Astrocyte (in vitro differentiated cells and primary cell): Measurements from ENCODE around the gene ST6GALNAC3. TPM values are rescaled to one million over a fixed set of nuclear protein-coding genes. Genes with fewer than 3 reads are reported as not detected.

Experiments
- DNase-seq: peaks from one replicate; pipeline ENCODE4 v3.0.0-alpha.2; 2010; ENCODE audit warnings: low read depth
- FAIRE-seq: peaks from 2 replicates; lab custom pipeline; 2011; peaks lifted over from hg19 to GRCh38; lab: Jason Lieb, UNC
- H2AFZ ChIP-seq: 2 replicates; pipeline ENCODE4 v1.6.0; 2012; ENCODE audit warnings: low read depth, low read length, inconsistent platforms
- H3K27ac ChIP-seq: 2 replicates; pipeline ENCODE4 v1.5.1; 2011; ENCODE audit warnings: low read depth, low read length, inconsistent platforms
- H3K27me3 ChIP-seq: 2 replicates; pipeline ENCODE4 v1.6.0; 2011; ENCODE audit warnings: low read length, inconsistent platforms; ENCODE audit not compliant: insufficient read depth
- H3K36me3 ChIP-seq: 2 replicates; pipeline ENCODE4 v1.5.1; 2011; ENCODE audit warnings: low read length, inconsistent platforms; ENCODE audit not compliant: insufficient read depth
- H3K4me1 ChIP-seq: 2 replicates; pipeline ENCODE4 v1.5.1; 2011; ENCODE audit warnings: low read length, inconsistent platforms; ENCODE audit not compliant: insufficient read depth
- H3K4me2 ChIP-seq: 2 replicates; pipeline ENCODE4 v1.6.0; 2012; ENCODE audit warnings: low read length, inconsistent platforms
- H3K4me3 ChIP-seq: 2 replicates; pipeline ENCODE4 v1.5.1; 2011; ENCODE audit warnings: low read depth, mild to moderate bottlenecking, low read length, inconsistent platforms; ENCODE audit not compliant: insufficient read depth
- H3K79me2 ChIP-seq: 2 replicates; pipeline ENCODE4 v1.6.0; 2012; ENCODE audit warnings: mild to moderate bottlenecking, low read length, inconsistent platforms; ENCODE audit not compliant: insufficient read depth
- H3K9ac ChIP-seq: 2 replicates; pipeline ENCODE4 v1.6.0; 2012; ENCODE audit warnings: mild to moderate bottlenecking, low read length, inconsistent platforms
- H3K9me3 ChIP-seq: 2 replicates; pipeline ENCODE4 v1.5.1; 2012; ENCODE audit warnings: low read depth, mild to moderate bottlenecking, low read length, inconsistent platforms; ENCODE audit not compliant: insufficient read depth
- H4K20me1 ChIP-seq: 2 replicates; pipeline ENCODE4 v1.6.0; 2012; ENCODE audit warnings: low read length, inconsistent platforms; ENCODE audit not compliant: insufficient read depth
- H3K27ac Mint-ChIP-seq: one replicate; pipeline ENCODE4 v1.8.0; 2021; ENCODE audit warnings: mild to moderate bottlenecking, mixed read lengths; ENCODE audit not compliant: unreplicated experiment
- H3K27me3 Mint-ChIP-seq: one replicate; pipeline ENCODE4 v1.8.0; 2021; ENCODE audit warnings: low read depth, mixed read lengths; ENCODE audit not compliant: unreplicated experiment
- H3K36me3 Mint-ChIP-seq: one replicate; pipeline ENCODE4 v1.8.0; 2021; ENCODE audit warnings: low read depth, mixed read lengths; ENCODE audit not compliant: unreplicated experiment
- H3K4me1 Mint-ChIP-seq: one replicate; pipeline ENCODE4 v1.8.0; 2021; ENCODE audit warnings: low read depth, mixed read lengths; ENCODE audit not compliant: unreplicated experiment
- H3K4me3 Mint-ChIP-seq: one replicate; pipeline ENCODE4 v1.8.0; 2021; ENCODE audit warnings: mild to moderate bottlenecking, moderate library complexity, mixed read lengths; ENCODE audit not compliant: unreplicated experiment
- H3K9me3 Mint-ChIP-seq: one replicate; pipeline ENCODE4 v1.8.0; 2021; ENCODE audit warnings: mild to moderate bottlenecking, mixed read lengths; ENCODE audit not compliant: unreplicated experiment
- EZH2 ChIP-seq: IDR thresholded peaks from 2 replicates; pipeline ENCODE4 v1.6.1; 2012; ENCODE audit warnings: mild to moderate bottlenecking, low read length, inconsistent platforms; ENCODE audit not compliant: insufficient read depth
- total RNA-seq: library from RNA; stranded (reverse); gene quantifications from 2 replicates; pipeline ENCODE4 v1.2.1, GENCODE V29; 2021
- TF ChIP-seq, protein P1 (sequence below): IDR thresholded peaks from 2 replicates; pipeline ENCODE4 v1.5.1; 2011; ENCODE audit warnings: low read depth, mild to moderate bottlenecking, inconsistent platforms, low read length, moderate library complexity; ENCODE audit not compliant: insufficient read depth

ST6GALNAC3 gene
- total RNA-seq, 1 donor from 2014 or later, result 3.2 TPM

DNA sequence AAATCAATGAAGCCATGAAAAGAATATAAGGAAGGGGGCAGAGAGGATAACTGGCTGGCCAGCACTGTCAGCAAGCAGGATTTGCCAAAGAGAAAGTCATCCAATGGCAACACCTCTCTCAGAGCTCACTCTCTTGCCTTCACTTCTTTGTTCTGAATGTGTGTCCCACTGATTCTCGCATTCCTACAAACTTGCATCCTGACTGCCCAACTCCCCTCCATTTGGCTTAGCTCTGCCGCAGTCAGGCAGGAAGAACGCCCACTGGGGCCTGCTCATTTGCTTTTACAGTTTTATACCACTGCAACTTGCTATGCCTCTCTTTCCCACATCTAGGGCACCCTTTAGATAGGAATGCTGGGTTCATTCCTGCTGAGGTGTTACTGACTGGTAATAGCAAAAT is 428.6 kb downstream of the ST6GALNAC3 start:
- Mint-ChIP-seq H3K9me3 (no peaks in the 10 kb centered on the region), H3K27me3 (peaks cover 2% of the 10 kb centered on the region), H3K4me1 (peaks cover 11% of the 10 kb centered on the region), H3K4me3 (no peak overlapping the region), H3K27ac (no peak overlapping the region), H3K36me3 (no peaks in the 10 kb centered on the region)
- no peak overlapping the region for H2AFZ ChIP-seq
- no peaks in the 10 kb centered on the region for H3K27me3 ChIP-seq
- no peaks in the 10 kb centered on the region for H3K9me3 ChIP-seq
- no peak overlapping the region for H3K4me2 ChIP-seq
- no peak overlapping the region for H3K9ac ChIP-seq
- no peaks in the 10 kb centered on the region for H3K79me2 ChIP-seq
- no peak overlapping the region for H3K4me3 ChIP-seq
- H3K27ac ChIP-seq, result no peak overlapping the region
- DNase-seq, result no peak
- H4K20me1 ChIP-seq, result no peaks in the 10 kb centered on the region
- TF ChIP-seq, protein P1, sequence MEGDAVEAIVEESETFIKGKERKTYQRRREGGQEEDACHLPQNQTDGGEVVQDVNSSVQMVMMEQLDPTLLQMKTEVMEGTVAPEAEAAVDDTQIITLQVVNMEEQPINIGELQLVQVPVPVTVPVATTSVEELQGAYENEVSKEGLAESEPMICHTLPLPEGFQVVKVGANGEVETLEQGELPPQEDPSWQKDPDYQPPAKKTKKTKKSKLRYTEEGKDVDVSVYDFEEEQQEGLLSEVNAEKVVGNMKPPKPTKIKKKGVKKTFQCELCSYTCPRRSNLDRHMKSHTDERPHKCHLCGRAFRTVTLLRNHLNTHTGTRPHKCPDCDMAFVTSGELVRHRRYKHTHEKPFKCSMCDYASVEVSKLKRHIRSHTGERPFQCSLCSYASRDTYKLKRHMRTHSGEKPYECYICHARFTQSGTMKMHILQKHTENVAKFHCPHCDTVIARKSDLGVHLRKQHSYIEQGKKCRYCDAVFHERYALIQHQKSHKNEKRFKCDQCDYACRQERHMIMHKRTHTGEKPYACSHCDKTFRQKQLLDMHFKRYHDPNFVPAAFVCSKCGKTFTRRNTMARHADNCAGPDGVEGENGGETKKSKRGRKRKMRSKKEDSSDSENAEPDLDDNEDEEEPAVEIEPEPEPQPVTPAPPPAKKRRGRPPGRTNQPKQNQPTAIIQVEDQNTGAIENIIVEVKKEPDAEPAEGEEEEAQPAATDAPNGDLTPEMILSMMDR, result no peak
- TF ChIP-seq EZH2, result no peak
- FAIRE-seq, result no peak
- H3K36me3 ChIP-seq, result no peaks in the 10 kb centered on the region
- H3K4me1 ChIP-seq, result no peaks in the 10 kb centered on the region

- Histone ChIP-seq H3K27me3 (no peaks in the 10 kb centered on the region), H3K4me1 (no peaks in the 10 kb centered on the region), H3K4me3 (no peak overlapping the region), H3K9me3 (no peaks in the 10 kb centered on the region), H4K20me1 (no peaks in the 10 kb centered on the region), H3K4me2 (no peak overlapping the region), H3K79me2 (no peaks in the 10 kb centered on the region), H3K9ac (no peak overlapping the region), H3K36me3 (no peaks in the 10 kb centered on the region), H2AFZ (no peak overlapping the region), H3K27ac (no peak overlapping the region)
- H3K4me1 Mint-ChIP-seq, result peaks cover 11% of the 10 kb centered on the region
- H3K36me3 Mint-ChIP-seq, result no peaks in the 10 kb centered on the region
- H3K4me3 Mint-ChIP-seq, result no peak overlapping the region
- no peak for DNase-seq
- H3K9me3 Mint-ChIP-seq, result no peaks in the 10 kb centered on the region
- peaks cover 2% of the 10 kb centered on the region for H3K27me3 Mint-ChIP-seq
- FAIRE-seq, result no peak
- TF ChIP-seq, protein P1, result no peak
- no peak for TF ChIP-seq EZH2
- no peak overlapping the region for H3K27ac Mint-ChIP-seq
These were observed 429.2 kb downstream of the ST6GALNAC3 start for GRCh38 chr1:76503736-76504135.

GRCh38 chr1:76507376-76507775 is 432.8 kb downstream of the ST6GALNAC3 start:
- Mint-ChIP-seq H3K27me3 (peaks cover 2% of the 10 kb centered on the region), H3K27ac (no peak overlapping the region), H3K9me3 (no peaks in the 10 kb centered on the region), H3K4me3 (no peak overlapping the region), H3K4me1 (peaks cover 6% of the 10 kb centered on the region), H3K36me3 (no peaks in the 10 kb centered on the region)
- no peaks in the 10 kb centered on the region for H3K9me3 ChIP-seq
- DNase-seq (no peak), FAIRE-seq (no peak)
- H2AFZ ChIP-seq, result no peak overlapping the region
- TF ChIP-seq EZH2, result no peak
- TF ChIP-seq, protein P1, result no peak
- H3K4me1 ChIP-seq, result no peaks in the 10 kb centered on the region
- H3K36me3 ChIP-seq, result no peaks in the 10 kb centered on the region
- no peak overlapping the region for H3K4me3 ChIP-seq
- H3K79me2 ChIP-seq, result no peaks in the 10 kb centered on the region
- no peak overlapping the region for H3K9ac ChIP-seq
- no peaks in the 10 kb centered on the region for H4K20me1 ChIP-seq
- no peaks in the 10 kb centered on the region for H3K27me3 ChIP-seq
- H3K4me2 ChIP-seq, result no peak overlapping the region
- H3K27ac ChIP-seq, result no peak overlapping the region
